A549 treated with dexamethasone at 1 μM for 4 hours (cell line): ENCODE measurements around the gene SOS1. TPM values are rescaled to one million over a fixed set of nuclear protein-coding genes. Genes with fewer than 3 reads are reported as not detected.

Source experiments
- total RNA-seq: library from RNA; stranded (reverse); fragments of 200-300 nt; extraction: Qiagen RNA extraction; gene quantifications from 5 replicates; pipeline ENCODE4 v1.2.3, GENCODE V29; 2022

The SOS1 gene
- total RNA-seq: 13.3 to 23.3 TPM (median 20.4 TPM) in 5 replicates

DNA sequence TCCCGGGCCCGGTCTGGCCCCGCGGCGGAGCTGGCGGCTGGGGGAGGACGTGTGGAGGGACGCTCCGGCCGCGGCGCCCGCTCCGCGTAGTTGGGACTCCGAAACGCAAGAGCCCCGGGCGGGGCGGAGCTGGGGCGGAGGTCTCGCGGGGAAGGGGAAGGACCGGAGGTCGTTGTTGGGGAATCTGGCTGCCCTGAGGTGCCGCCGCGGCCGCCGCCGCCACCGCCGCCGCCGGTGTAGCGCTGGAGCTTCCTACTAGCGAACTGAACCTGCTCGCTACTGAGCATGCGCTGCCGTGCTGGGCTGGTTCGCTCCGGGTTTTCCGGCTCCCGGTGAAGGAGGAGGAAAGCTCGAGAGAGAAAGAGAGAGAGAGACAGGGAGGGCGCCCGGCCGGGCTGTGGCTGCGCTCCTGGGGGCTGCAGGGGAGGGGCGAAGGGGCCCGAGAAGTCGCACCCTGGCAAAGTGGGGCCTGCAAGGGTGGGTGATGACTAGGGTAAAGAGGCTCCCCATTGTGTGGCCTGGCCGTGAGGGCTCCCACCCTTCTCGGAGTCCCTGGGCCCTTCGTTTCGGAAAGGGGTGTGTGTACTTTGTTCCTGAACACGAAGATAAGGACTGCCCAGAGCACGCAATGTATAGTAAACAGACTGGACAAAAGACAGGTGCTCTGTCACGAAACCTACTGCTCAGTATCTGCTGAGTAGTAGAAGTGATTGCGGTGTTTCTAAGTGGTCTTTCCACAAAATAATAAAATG is at the start of gene SOS1:
Gene SOS1, minus strand, starts transcription at position 281 of the 752 bp plus-strand sequence. CDS start 629 bp downstream, outside the sequence.

Other genes starting within 250 kb of the SOS1 start
- gene DHX57, start 245.1 kb downstream of the SOS1 start, total RNA-seq: 19.5 to 22.2 TPM (median 20.9 TPM) in 5 replicates
- gene MORN2, start 245.1 kb downstream of the SOS1 start, total RNA-seq: 33.7 to 48.2 TPM (median 36.6 TPM) in 5 replicates
- 0.01 to 0.11 TPM (median 0.06 TPM) in 4 of 5 replicates, not detected in the other for gene ARHGEF33, start 231.2 kb downstream of the SOS1 start, total RNA-seq
- gene CDKL4, start 122.9 kb upstream of the SOS1 start, total RNA-seq: not detected in 5 replicates